IPS-20b (cell line): ENCODE data around the gene DNAJB12.
A peak's percentile ranks its signal among the peaks of the same experiment; 100 is the strongest.

ENCODE experiments used
- H3K27ac ChIP-seq: one replicate; pipeline ENCODE4 v1.5.1; 2013; ENCODE audit warnings: low read length
- H3K27me3 ChIP-seq: 2 replicates; pipeline ENCODE4 v1.6.1; 2013; ENCODE audit warnings: mild to moderate bottlenecking, low read length, inconsistent platforms; ENCODE audit not compliant: insufficient read depth
- H3K36me3 ChIP-seq: 2 replicates; pipeline ENCODE4 v1.6.1; 2013; ENCODE audit warnings: low read depth, mild to moderate bottlenecking, inconsistent platforms, low read length, moderate library complexity; ENCODE audit not compliant: insufficient read depth
- H3K4me1 ChIP-seq: 2 replicates; pipeline ENCODE4 v1.6.1; 2013; ENCODE audit warnings: mild to moderate bottlenecking, control low read depth, inconsistent platforms, low read length, moderate library complexity; ENCODE audit not compliant: insufficient read depth
- H3K4me3 ChIP-seq: 2 replicates; pipeline ENCODE4 v1.5.1; 2013; ENCODE audit warnings: mild to moderate bottlenecking, low read length, inconsistent platforms
- H3K9ac ChIP-seq: 2 replicates; pipeline ENCODE4 v1.6.1; 2013; ENCODE audit warnings: low read depth, mild to moderate bottlenecking, inconsistent platforms, low read length, moderate library complexity
- H3K9me3 ChIP-seq: 2 replicates; pipeline ENCODE4 v1.6.1; 2013; ENCODE audit warnings: mild to moderate bottlenecking, low read depth, low read length, inconsistent platforms; ENCODE audit not compliant: insufficient read depth

DNAJB12 gene

DNA sequence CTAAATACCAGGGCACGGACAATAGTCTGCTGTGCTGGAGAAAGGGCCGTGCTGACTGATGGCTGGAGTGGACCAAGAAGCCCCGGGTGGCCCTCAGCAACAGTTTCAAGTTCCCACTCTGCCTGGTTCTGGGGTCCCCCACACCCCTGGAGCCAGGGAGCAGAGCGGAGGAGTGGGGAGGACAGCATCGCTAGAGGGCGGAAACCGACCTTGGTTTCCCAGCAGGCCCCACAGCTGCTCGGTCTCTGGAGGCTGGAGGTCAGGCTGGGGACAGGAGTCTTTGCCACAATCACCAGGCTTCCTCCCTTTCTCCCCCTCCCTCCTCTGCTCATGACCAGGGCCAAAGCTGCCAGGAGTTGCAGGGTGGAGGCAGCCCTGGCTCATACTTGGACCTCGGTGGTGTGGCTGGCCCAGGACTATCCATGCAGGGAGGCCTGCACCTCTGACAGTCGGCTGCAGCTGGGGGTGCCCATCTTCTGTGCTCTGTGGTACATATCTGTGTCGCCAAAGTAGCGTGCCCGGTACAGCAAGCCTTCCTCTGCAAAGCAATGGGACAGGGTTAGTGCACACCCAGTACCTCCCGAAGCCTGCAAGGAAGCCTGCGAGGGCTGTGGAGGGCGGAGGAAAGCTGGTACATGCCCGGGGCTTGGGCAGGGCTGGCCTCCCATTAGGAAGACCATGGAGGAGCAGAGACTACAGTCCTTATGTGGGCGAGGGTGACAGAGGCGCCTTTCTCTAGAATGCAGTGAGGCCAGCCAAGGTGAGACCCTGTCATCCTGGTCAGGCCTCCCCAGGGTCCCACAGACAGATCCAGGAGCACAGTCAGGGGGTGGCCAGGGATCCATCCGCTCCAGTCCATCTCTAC lies 19.1 kb downstream of the DNAJB12 start:
- Histone ChIP-seq H3K27me3 (no peaks in the 10 kb centered on the region), H3K4me3 (no peak overlapping the region), H3K36me3 (peaks cover 42% of the 10 kb centered on the region), H3K9me3 (no peaks in the 10 kb centered on the region), H3K27ac (peak overlapping the region; percentile 22), H3K9ac (no peak overlapping the region), H3K4me1 (peaks cover 18% of the 10 kb centered on the region)

DNA sequence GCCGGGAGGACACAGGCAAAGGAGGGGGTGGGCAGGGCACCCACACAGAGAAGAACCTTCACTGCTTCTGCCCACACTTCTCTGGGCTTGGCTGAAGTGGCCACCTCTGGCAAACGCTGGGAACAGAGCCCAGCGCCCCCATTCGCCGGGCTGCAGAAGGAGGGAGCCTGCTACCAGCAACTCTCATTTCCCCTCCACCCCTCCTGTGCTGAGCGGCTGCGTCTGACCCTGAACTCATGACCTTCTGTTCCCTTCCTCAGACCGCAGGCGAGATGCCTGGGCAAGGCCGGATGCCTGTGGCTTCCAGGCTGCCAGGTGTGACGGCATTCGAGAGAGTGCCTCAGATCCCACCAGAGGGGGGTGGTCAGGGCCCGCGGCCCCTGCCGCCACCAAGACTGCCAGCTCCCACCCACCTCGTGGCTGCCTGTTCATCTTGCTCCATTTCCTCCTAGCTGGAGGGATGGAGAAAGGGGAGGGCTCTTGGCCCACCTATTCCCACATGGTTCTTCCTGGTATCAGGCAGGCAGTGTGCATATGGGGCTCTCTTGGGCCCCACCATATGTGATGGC lies 19.8 kb downstream of the DNAJB12 start:
- H3K9ac ChIP-seq, result peak overlapping the region; percentile 18; the same call in 1 of the 2 replicates
- H3K27ac ChIP-seq, result peak overlapping the region; percentile 22
- H3K9me3 ChIP-seq, result no peaks in the 10 kb centered on the region
- peaks cover 18% of the 10 kb centered on the region for H3K4me1 ChIP-seq
- no peak overlapping the region for H3K4me3 ChIP-seq
- peaks cover 41% of the 10 kb centered on the region for H3K36me3 ChIP-seq
- H3K27me3 ChIP-seq, result no peaks in the 10 kb centered on the region

DNA sequence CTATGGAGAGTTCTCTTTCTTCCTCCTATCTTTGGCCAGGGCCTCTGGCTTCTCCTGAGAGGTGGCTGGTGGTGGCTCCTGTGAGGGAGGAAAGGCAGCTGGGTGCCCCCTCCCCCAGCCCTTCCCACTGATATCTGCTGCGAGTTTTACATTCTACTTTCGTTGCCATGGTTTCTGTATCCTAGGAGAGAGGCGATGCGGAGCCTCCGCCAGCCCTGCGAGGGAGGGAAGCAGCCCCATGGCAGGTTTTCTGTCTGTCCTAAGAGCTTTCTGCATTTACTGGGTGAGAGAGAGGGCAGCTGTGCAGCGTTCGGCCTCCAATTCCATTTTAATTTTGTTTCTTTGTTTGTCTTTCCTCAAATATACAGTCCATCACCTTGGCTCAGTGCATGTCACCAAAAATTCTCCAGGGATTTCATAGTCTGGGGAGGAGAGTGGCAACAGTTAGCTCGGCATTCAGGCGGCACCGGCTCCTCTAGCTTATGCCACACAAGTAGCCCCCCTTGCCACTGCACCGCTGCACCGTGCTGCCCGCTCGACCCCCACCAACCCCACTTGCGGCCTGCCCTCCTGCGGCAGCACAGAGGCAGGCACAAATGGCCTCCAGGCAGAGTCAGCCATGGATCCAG lies 20.4 kb downstream of the DNAJB12 start:
- Histone ChIP-seq H3K27ac (no peak overlapping the region), H3K4me3 (no peak overlapping the region), H3K4me1 (peaks cover 18% of the 10 kb centered on the region), H3K36me3 (peaks cover 41% of the 10 kb centered on the region), H3K27me3 (no peaks in the 10 kb centered on the region), H3K9ac (peak overlapping the region; percentile 18; the same call in 1 of the 2 replicates), H3K9me3 (no peaks in the 10 kb centered on the region)

DNA sequence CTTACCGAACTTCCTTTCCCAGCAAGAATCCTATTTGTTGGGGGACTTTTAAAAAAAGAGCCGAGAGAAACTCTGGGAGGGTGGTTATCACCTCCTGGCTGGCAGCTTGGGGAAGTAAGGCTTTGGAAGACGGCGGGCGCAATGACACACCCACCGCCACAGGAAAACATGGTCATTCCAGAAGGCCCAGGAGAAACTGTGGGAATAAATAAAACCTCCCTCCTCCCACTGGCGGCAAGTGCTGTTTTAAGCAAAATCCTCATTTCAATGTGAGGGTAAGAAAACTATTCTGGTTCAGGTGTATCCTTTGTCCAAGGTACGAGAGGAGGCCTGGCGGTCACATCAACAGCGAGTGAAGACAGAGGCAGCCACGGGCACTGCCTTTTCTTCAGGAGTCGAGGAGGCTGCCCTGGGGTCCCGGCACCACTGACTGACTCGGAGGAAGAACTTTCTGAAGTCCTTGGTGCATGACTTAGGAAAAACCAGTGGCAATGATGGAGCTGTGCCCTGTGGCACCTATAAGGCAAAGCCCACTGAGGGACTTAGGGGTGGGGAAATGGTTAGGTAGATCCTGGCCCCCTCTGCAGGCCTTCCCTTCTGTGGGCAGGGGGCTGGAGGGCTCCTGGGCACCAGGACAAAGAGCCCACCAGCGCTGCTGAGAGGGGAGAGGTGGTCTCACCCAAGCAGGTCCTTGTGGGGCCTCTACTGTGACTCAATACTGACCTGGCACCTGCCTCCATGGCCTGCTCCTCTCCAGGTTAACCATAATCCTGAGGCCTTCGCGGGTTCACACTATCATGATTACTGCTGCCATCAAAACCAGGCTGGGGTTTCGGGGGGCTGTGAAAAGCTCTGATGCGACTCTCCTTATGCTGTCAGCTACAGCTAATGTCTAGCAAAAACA lies 21.4 kb downstream of the DNAJB12 start:
- Histone ChIP-seq H3K27ac (peak overlapping the region; percentile 68), H3K9ac (peak overlapping the region; percentile 35; the same call in 1 of the 2 replicates), H3K9me3 (no peaks in the 10 kb centered on the region)

DNA sequence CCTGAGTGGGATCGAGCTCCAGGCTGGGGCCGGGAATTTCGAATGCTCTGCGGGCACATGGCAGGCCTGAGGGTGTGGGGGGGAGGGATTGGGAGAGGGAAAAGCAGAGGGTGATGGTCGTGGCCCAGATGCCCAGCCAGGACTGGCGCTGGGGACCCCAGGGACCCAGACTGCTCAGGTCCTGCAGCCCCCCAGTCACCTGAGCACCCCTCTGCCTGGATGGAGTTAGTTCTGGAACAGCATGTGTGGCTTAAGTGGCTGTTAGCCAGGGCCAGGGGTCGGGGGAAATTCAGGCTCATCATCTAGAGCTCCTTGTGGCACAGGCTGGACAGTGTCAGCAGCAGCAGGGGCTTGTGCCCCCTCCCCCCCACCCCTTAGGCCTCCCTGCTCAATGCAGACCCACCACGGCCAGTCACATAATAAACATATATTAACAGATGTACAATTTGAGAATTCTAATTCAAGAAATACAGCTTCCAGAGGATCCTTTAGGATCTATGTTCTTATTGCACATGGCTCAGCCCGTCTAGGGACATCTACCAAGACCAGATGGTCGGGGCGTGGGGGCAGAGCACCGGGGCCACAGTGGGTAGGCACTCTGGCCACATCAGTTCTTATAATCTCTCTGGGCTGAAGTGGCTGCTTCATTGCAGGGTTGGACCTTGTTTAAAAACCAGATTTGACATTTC lies 22.2 kb downstream of the DNAJB12 start:
- peak overlapping the region; percentile 76 for H3K27ac ChIP-seq
- H3K27me3 ChIP-seq, result no peaks in the 10 kb centered on the region
- peak overlapping the region; percentile 50; the same call in 1 of the 2 replicates for H3K4me3 ChIP-seq
- peaks cover 32% of the 10 kb centered on the region for H3K36me3 ChIP-seq
- H3K4me1 ChIP-seq, result peaks cover 18% of the 10 kb centered on the region
- H3K9me3 ChIP-seq, result no peaks in the 10 kb centered on the region
- peak overlapping the region; percentile 79; the same call in 1 of the 2 replicates for H3K9ac ChIP-seq

More for the DNA sequence above, 21.4 kb downstream of the DNAJB12 start:
- Histone ChIP-seq H3K36me3 (peaks cover 40% of the 10 kb centered on the region), H3K4me1 (peaks cover 18% of the 10 kb centered on the region), H3K27me3 (no peaks in the 10 kb centered on the region), H3K4me3 (no peak overlapping the region)

DNA sequence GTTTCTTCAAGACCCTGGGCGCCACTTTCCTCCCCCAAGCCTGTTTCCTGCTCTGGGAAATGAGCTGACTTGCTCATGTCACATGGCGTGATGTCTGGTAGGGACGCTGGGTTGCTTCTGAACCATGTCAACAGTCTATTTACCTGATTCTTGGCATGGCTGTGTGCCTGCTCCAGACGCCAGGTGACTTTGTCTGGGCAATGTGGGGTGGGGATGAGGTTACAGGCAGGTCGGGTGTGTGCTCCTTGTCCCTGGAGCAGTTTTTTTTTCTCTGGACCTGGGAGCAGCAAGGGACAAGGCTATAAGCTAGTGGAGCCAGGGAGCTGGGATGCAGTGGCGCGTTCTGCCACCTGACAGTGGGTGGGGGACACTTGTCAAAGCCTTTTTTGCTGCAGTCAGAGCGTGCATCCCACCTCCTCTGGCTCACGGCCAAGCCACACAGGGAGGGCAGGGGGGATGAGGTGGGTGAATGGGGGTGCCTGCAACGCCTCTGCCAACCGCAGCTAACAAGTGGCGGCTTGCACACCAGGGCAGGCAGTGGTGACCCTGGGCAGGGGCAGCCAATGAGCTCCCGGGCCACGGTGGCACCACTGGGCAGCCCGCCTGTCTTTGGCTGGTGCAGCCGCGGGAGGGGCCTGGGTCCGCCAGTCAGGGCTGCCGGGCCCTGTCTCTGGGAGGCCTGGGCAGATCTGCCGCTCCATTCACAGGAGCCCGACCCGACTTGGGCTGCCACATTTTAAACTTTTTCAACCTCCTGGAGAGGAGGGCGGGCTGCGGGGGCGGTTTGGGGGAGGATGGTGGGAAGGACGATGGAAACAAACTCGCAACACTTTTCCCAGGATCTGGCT lies 22.9 kb downstream of the DNAJB12 start:
- peak overlapping the region; percentile 50; the same call in 1 of the 2 replicates for H3K4me3 ChIP-seq
- no peaks in the 10 kb centered on the region for H3K27me3 ChIP-seq
- H3K27ac ChIP-seq, result peak overlapping the region; percentile 62
- peaks cover 18% of the 10 kb centered on the region for H3K4me1 ChIP-seq
- peaks cover 27% of the 10 kb centered on the region for H3K36me3 ChIP-seq
- H3K9ac ChIP-seq, result peak overlapping the region; percentile 81; the same call in 1 of the 2 replicates
- H3K9me3 ChIP-seq, result no peaks in the 10 kb centered on the region

DNA sequence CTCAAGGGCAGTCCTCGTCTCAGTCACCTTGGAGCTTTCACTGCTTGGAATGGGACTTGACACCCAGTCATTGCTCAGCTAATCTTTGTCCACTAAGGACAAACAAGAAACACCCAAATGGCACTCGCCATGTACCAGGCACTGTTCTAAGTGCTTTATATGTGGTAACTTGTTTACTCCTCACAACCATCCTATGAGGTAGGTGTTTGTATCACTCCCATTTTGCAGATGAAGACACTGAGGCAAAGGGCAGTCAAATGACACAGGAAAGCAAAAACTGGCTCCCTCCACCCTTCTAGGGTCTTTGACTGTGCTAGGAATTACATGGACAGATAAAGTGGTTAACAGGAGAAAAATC lies 24.7 kb downstream of the DNAJB12 start:
- Histone ChIP-seq H3K9me3 (no peaks in the 10 kb centered on the region), H3K27me3 (no peaks in the 10 kb centered on the region), H3K4me3 (no peak overlapping the region), H3K9ac (no peak overlapping the region), H3K27ac (no peak overlapping the region), H3K36me3 (peaks cover 9% of the 10 kb centered on the region), H3K4me1 (peaks cover 18% of the 10 kb centered on the region)

DNA sequence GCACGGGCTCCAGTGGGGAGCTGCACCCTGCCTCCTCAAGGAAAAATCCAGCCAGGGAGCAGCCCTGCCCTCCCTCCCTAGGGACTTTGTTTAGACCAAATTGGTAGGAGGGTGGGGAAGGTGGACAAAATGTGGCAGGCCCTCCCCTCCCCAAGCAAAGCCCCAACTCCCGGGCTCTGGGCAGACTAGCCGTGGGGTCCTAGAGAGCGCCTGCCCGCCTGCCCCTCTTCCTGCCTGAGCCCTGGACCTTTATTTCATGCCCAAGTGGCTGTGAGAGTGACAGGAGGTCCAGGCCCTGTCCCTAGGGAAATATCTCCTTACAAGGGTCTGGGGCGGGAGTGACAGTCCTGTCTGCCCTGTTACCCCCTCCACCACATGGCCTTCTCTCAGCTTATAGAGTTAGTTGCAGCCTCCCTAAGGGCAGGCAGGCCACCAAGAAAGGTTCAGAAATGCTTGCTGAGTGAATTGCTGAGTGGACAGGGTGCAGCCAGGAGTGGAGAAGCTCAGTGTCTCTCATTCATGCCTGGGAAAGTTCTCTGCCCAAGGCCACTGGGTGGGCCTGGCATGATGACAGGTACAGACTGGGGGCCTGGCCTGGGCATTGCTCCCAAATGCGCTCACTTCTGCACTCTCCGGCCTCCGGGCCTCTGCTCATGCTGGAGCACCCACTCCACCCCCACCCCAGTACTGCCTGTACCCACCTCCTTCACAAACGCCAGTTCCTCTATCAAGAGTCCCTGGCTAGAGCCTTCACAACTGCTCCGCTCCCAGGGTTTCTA lies 25.2 kb downstream of the DNAJB12 start:
- peaks cover 18% of the 10 kb centered on the region for H3K4me1 ChIP-seq

DNA sequence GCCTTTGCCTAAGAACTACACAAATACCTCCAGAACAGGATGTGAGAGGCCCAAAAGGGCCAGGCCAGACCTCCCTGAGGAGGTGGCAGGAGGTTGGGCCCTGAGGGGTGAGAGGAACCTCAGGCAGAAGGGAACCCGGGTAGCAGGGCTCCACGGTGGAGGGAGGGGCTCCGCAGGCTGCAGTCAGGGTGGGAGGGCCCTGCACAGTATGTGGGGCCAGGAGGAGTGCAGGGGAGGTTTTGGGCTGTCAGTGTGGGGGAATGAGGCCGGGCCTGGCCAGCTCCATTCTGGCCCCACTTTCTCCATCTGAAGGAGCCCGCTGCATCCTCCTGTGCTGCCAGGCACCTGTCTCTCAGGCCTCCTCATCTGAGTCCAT lies 25.9 kb downstream of the DNAJB12 start:
- no peaks in the 10 kb centered on the region for H3K27me3 ChIP-seq
- no peaks in the 10 kb centered on the region for H3K9me3 ChIP-seq
- H3K9ac ChIP-seq, result no peak overlapping the region
- H3K4me3 ChIP-seq, result no peak overlapping the region
- peaks cover 18% of the 10 kb centered on the region for H3K4me1 ChIP-seq
- H3K36me3 ChIP-seq, result peaks cover 7% of the 10 kb centered on the region; the same call in 1 of the 2 replicates
- H3K27ac ChIP-seq, result no peak overlapping the region

More for the DNA sequence above, 25.2 kb downstream of the DNAJB12 start:
- Histone ChIP-seq H3K27me3 (no peaks in the 10 kb centered on the region), H3K27ac (no peak overlapping the region), H3K9me3 (no peaks in the 10 kb centered on the region), H3K36me3 (peaks cover 7% of the 10 kb centered on the region; the same call in 1 of the 2 replicates), H3K4me3 (no peak overlapping the region), H3K9ac (no peak overlapping the region; the same call in 1 of the 2 replicates)
